ACHN (cell line): ENCODE measurements around the gene TRAPPC1.

ENCODE experiments used
- DNase-seq: peaks from one replicate; pipeline ENCODE4 v3.0.0-alpha.2; 2015
- in situ Hi-C: cut with HindIII; loops from 2 replicates; pipeline ENCODE4 v1.10.0; 2017; ENCODE audit warnings: low sequenced_read_pairs, low pct_ligation_motif_present, low pct_unique_long_range_greater_than_20kb

The TRAPPC1 gene

GRCh38 chr17:7945651-7946050 is 13.9 kb upstream of the TRAPPC1 start:
- in situ Hi-C loops: no loop called here
- DNase-seq: no peak

DNA sequence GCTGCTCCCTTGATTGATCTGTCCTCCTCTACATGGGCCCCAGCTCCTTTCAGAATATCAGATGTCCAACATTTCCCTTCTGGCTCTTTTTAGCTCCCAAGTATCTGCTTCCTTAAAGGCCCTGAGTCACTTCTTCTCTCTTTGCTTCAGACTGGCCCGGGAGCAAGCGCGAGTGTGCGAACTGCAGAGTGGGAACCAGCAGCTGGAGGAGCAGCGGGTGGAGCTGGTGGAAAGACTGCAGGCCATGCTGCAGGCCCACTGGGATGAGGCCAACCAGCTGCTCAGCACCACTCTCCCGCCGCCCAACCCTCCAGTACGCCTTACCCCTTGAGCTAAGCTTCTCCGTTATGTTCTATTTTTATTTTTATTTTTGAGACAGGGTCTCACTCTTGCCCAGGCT is 12.6 kb upstream of the TRAPPC1 start:
- DNase-seq: no peak
- in situ Hi-C loops: no loop called here

- DNase-seq: no peak
- in situ Hi-C loops: no loop called here
Measured at GRCh38 chr17:7943291-7943690, 11.5 kb upstream of the TRAPPC1 start.

DNA sequence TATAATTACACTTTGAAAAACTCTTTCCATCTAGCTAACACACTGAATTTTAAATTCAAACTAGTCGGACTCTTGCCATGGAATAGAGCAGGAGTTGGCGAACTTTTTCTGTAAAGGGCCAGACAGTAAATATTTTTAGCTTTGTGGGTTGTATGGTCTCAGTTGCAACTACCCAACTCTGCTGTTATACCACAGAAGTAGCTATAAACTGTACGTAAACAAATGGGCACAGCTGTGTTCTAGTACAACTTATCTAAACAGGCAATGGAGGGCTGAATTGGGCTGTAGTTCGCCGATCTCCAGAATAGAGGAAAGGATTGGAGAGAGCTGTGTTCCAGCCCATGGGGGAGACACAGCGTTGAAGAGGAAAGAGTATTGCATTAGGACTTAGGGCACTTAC is 9.0 kb upstream of the TRAPPC1 start:
- in situ Hi-C loops: no loop called here
- DNase-seq: no peak

DNA sequence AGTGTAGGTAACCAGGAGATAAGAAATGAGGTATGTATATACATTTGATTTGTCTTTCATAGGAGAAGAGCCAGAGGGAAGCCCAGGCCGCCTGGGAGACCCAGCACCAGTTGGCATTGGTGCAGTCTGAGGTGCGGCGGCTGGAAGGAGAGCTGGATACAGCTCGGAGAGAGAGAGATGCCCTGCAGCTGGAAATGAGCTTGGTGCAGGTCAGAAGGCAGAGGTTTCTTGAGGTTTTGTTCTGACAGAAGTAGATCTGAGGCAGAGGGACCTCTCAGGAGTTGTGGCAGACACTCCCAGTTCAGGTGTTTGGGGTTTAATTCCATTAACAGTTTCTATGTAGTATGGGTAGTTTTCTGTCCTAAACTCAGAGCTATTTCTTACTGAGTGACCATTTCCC is 8.3 kb upstream of the TRAPPC1 start:
- in situ Hi-C loops: no loop called here
- DNase-seq: no peak

DNA sequence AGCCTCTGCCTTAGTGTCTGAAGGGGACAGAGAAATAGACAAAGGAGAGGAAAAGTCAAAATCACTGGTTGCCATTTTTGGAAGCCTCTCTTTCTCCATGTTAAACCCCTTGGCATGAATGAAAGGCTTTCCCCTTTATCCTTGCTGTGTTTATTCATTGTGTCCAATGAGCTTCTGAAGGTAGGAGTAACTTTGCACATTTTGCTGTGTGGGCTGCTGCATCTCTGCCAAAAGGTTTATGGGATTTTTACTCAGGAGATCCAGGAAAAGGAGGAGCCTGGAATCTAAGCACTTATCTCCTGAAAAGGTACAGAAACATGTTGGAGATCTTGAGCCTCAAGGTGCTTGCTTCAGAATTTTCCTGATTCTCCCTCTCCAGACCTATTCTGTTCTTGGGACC is 4.1 kb upstream of the TRAPPC1 start:
- in situ Hi-C loops: no loop called here
- no peak for DNase-seq

- DNase-seq: peak; percentile 73
- in situ Hi-C loops: no loop called here
Measured at GRCh38 chr17:7932949-7933348, 1.2 kb upstream of the TRAPPC1 start.

DNA sequence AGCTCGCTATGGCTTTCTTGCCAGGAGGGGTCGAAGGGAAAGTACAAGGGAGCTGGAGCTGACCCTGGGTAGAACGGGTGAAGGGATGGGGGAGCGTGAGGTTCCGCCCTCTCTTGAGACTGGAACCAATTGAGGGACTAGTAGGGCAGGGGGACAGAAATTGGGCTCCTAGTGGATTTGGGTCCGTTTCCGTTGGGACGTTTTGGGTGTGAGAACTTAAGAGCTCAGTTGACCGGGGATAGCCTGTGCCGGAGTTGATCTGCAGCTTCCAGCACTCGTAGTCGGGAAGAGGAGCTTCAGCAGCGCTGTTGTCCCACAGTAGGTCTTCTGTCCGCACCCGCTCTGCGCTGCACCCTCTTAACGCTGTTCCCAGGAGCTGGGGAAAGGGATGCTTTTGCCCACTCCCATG is 741 bp upstream of the TRAPPC1 start:
- peak; percentile 28 for DNase-seq
- in situ Hi-C loops: no loop called here

DNA sequence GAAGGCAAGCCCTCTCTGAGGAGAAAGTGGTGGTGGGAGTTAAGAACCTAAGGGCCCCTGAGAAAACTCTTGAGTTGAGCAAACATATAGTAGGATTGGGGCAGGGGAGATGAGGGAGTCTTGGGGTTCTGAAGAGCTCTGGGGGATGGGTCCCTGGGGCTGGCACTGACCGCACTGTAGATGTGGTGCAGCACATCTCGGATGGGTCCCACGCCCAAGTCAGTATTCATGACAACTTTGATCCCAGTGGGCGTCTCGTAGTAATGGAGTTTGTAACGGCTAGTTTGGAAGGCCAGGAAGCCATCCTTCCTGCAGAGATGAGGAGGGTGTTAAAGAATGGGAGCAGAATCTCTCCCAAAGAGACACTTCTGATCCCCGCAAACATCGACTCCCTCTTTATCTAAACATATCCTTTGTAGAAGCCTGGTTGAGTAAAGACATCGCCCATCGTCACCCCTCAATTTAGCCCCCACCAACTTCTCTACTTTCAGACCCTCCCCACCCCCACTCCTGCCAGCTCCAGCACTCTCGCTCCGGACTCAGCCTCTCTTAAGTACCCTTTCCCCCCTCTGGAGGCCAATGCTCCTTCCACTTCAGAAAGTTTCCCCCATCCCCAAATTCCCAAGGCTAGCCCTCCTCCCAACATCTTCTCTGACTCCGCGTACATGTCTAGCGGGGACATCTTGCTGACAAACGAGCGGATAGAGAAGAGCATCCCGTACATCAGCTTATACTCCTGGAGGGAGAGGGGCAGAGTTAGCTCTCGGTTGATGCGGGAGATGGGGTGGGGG is 710 bp downstream of the TRAPPC1 start:
- peak; percentile 19 for DNase-seq
- in situ Hi-C loops: no loop called here

GRCh38 chr17:7929158-7930023 is 2.4 kb downstream of the TRAPPC1 start, which contains the start of gene KCNAB3:
Gene KCNAB3, minus strand, starts transcription at chr17:7929856. Its CDS starts 421 bp downstream, at chr17:7929435.
- in situ Hi-C loops: no loop called here
- DNase-seq: no peak

DNA sequence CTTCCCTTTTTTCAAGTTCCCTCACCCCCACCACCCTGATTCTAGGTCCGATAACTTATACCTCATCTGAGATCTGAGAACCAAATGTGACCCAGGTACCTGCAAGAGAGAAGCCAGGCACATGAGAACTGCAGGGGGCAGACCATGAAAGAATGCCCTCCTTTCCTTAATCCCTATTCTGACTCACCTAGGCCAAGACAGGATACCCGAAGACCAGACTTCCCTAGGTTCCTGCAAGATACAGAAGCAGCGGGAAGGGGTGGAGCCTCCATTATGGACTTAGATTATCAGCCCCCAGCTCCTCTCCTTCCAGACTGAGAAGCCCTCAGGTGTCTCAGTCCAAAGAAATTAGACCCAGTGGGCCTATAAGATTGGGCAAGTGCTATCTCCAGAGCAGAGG is 4.2 kb downstream of the TRAPPC1 start:
- DNase-seq: no peak
- in situ Hi-C loops: no loop called here

- DNase-seq: peak; percentile 79
- in situ Hi-C loops: no loop called here
Measured at GRCh38 chr17:7922845-7923628, 8.7 kb downstream of the TRAPPC1 start.

DNA sequence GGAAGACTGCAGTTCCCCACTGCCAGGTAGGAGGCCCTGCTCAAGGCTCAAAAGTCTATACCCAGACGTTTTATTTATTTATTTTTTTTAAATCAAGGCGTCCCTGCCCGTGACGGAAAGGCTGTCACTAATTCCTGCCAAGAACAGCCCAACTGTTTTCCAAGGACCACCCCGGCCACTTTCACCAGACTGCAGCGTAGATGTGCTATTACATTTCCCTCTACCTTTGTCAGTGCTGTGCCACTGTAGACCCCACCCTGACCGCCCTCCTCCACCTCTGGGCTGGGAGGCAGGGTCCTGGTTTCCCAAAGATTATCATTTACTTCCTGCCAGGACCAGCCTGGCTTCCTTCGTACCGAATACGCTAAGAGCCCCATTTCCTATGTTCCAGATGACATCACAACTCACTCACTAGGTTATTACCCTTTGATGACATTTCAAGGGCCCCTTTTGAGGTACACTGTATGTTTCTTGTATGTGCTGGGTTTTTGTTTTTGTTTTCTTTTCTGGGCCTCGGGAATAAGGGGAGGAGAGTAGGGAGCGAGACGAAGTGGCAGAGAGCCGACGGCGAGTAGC is 9.4 kb downstream of the TRAPPC1 start:
- in situ Hi-C loops: no loop called here

GRCh38 chr17:7916808-7917207 is 14.9 kb downstream of the TRAPPC1 start:
- DNase-seq: no peak
- in situ Hi-C loops: no loop called here

More for the DNA sequence above, 9.4 kb downstream of the TRAPPC1 start:
- no peak for DNase-seq

DNA sequence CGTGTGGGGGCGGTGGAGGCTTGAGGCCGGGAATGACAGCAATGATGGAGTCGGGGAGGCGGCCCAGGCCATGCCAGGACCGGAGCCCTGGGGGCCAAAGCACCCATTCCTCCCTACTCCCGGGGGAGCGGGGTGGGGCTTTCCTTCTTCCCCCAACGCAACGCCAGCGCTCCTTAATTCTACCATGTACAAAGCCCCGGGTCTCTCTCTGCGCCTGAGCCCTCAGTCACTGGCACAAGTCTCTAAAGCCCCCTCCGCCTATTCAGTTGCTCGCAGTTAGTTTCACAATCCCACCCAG is 15.4 kb downstream of the TRAPPC1 start:
- in situ Hi-C loops: no loop called here
- DNase-seq: no peak

DNA sequence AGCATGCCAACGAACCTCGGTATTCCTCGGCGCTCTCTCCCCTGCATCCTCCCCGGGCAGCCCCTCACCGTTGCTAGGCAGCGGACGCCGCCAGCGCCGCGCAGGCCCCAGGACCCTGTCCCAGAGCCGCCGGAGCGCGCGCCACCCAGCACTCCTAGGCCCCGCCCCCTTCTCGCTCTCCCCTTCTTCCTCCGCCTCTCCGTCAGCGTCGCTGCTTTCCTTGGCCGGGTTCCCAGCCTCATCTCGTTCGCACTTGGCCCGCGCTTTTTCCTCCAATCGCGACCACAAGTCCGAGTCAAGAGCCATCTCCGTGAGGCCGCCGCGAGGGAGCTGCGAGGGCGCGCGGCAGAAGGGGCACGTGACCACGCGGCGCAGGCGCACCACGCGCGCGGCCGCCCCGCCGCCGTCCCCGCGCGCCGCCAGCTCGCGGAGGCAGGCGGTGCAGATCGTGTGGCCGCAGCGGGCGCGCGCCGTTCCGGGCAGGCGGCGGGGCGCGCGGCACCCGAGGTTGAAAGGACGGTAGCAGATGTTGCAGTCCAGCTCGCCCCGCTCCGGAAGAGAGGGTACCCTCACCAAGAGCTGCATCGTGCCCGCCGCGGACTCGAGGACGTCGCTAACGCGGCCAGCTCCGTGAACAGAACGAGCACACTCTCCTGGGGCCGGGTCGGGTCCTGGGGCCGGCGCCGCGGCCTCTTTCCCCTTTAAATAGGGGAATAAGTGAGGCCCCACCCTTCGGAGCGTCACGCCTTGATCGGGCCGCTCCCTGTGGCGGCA is 15.9 kb downstream of the TRAPPC1 start, which contains the start of gene RNF227:
RNF227 (minus strand) TSS at position 679 of the 774 bp plus-strand sequence; CDS start at position 585, 94 bp downstream.
- DNase-seq: peak; percentile 92
- in situ Hi-C loops: no loop called here

DNA sequence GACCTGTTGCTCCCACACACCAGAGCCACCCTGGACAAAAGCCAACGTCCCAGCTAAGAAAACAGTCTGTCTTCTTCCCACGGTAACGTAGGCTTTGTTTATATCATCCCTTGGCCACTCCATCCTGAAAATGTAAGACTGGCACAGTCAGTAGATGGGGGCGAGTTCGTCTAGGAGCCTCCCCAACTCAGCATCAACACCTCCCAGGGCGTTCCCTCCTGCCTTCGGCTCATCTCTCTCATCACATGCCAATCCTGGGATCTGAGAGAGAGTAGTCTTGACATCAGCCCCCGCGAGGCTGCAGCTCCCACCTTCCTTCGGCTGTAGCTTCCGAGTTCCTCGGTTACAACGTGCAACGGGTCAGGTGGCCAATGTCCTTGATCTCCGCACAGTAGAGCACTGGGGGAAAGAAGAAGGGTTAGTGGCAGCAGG is 16.6 kb downstream of the TRAPPC1 start:
- in situ Hi-C loops: no loop called here

DNA sequence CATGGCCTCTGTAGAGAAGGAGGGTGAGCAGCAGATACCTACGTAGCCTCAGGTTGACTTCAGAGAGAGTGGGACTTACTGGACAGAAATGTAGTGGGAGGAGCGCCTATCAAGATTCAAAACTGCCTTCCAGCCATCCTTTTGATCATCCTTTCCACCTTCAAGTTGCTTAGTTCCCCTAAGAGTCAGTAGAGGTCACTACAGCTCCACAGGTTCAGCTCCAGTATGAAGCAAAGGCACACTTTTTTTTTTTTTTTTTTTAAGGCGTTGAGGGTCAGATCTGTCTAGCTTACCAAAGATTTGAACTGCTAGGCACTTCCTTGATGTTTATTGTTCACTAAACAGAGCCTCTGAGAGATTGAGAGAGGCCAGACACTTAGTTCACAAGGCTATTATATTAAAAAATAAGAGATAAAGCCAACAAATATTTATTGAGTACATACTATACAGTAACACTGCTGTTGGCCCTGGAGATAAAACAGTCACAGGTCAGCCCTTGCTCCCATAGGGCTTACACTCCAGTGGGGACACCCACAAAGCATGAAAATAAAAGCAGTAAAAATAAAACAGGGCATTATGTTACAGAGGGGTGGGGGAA is 18.7 kb downstream of the TRAPPC1 start:
- DNase-seq: peak; percentile 87
- in situ Hi-C loops: no loop called here

More for the DNA sequence above, 16.6 kb downstream of the TRAPPC1 start:
- DNase-seq: no peak
